NT2/D1 (cell line): ENCODE results near the gene TRABD2B.

Experiments
- SUZ12 ChIP-seq: IDR thresholded peaks from 2 replicates; pipeline ENCODE4 v1.6.1; 2011; ENCODE audit not compliant: insufficient read length, insufficient read depth; ENCODE audit errors: extremely low read depth
- YY1 ChIP-seq: IDR thresholded peaks from 2 replicates; pipeline ENCODE4 v1.6.1; 2011; ENCODE audit not compliant: insufficient read length, insufficient read depth
- ZNF274 ChIP-seq: IDR thresholded peaks from 2 replicates; pipeline ENCODE4 v1.6.1; 2011; ENCODE audit warnings: mild to moderate bottlenecking, low read depth, low read length

DNA sequence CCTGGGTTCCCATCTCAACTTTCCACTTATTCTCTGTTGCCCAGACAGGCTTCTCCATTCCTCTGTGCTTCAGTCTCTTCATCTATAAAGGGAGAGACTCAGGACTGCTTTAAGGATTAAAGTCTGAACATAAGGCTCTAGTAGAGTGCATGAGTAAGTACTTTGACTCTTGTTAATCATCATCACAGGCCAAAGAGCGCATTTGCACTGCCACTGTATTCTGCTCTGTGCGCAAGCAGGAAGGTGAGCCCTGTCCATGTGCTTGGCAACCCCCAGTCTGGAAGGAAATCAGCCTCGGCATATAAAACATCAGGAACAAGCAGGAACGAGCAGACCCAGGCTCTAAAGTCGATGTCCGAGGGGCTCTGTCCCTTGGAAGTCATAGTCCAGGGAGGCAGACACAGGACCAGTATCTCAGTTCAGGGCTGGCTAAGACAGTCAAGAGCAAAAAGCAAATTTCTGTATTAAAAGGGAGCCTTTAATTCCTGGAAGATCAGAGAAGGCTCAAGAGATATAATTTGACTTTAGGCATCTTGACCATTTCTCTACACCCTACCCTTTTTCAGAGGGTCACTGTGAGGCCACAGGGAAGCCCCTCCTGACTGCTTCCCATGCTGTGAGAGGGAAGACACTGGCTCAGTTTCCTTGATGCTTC, 131.2 kb downstream of the TRABD2B start:
- TF ChIP-seq ZNF274 (no peak), YY1 (no peak), SUZ12 (no peak)
